ENCODE measurements around the gene HSD17B11. TPM values are rescaled to one million over a fixed set of nuclear protein-coding genes. Genes with fewer than 3 reads are reported as not detected.

HSD17B11 gene
- polyA plus RNA-seq, 3 donors, result 86.9 to 330 (median 272) TPM

DNA sequence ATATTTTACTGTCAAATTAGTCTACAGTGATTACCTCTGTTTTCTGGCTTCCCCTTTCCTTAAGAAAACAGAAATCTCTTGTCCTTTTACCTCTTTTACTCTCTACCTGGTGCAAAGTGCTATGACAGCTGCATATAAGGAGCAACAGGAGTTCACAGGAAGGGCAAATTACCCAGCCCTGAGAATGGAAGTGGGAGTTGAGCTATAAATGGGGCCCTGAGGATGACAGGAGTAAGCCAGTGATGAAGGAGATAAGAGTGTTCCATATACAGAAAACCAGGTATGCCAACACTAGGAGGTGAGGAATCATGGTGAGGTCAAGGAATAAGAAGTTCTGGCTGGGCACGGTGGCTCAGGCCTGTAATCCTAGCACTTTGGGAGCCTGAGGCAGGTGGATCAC is 63.9 kb downstream of the HSD17B11 start:
- no peak overlapping the region for H3K4me2 ChIP-seq (replicated peaks; ENCODE audit: extremely low read depth, low read length, poor library complexity, severe bottlenecking)
- no peak overlapping the region for H2AFZ ChIP-seq (ENCODE audit: insufficient read depth, low read depth, low read length, poor library complexity, severe bottlenecking)
- TF ChIP-seq, protein P1, sequence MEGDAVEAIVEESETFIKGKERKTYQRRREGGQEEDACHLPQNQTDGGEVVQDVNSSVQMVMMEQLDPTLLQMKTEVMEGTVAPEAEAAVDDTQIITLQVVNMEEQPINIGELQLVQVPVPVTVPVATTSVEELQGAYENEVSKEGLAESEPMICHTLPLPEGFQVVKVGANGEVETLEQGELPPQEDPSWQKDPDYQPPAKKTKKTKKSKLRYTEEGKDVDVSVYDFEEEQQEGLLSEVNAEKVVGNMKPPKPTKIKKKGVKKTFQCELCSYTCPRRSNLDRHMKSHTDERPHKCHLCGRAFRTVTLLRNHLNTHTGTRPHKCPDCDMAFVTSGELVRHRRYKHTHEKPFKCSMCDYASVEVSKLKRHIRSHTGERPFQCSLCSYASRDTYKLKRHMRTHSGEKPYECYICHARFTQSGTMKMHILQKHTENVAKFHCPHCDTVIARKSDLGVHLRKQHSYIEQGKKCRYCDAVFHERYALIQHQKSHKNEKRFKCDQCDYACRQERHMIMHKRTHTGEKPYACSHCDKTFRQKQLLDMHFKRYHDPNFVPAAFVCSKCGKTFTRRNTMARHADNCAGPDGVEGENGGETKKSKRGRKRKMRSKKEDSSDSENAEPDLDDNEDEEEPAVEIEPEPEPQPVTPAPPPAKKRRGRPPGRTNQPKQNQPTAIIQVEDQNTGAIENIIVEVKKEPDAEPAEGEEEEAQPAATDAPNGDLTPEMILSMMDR (IDR thresholded peaks at IDR 0.05), result no peak
- peaks cover 26 to 47% (median 38%) of the 10 kb centered on the region in 7 donors for H3K9me3 Mint-ChIP-seq
- no peaks in the 10 kb centered on the region for H4K20me1 ChIP-seq (ENCODE audit: insufficient read depth, low read length)
- H3K9ac ChIP-seq (ENCODE audit: insufficient read depth, low read length, poor library complexity, severe bottlenecking), result no peak overlapping the region
- H3K27ac Mint-ChIP-seq, result no peak overlapping the region
- intact Hi-C loops (cut with micrococcal nuclease), result no loop called here
- no peak overlapping the region for H3K4me3 ChIP-seq (replicated peaks in 1 of 3; ENCODE audit: low read depth in 2 of 3, low read length in 3 of 3)
- H3K4me1 ChIP-seq (ENCODE audit: control insufficient read depth in 1 of 2, insufficient read depth in 2 of 2, low read length in 2 of 2), result no peaks in the 10 kb centered on the region
- H3K4me1 Mint-ChIP-seq, result peaks cover 6% of the 10 kb centered on the region
- no peaks in the 10 kb centered on the region for H3K79me2 ChIP-seq (ENCODE audit: insufficient read depth, low read length)
- H3K9me3 ChIP-seq (replicated peaks in 1 of 2; ENCODE audit: control insufficient read depth in 1 of 2, insufficient read depth in 1 of 2, low read length in 2 of 2), result peaks cover 14 to 34% of the 10 kb centered on the region in 2 donors
- H3K36me3 ChIP-seq (replicated peaks in 1 of 2; ENCODE audit: control insufficient read depth in 1 of 2, insufficient read depth in 2 of 2, low read length in 2 of 2), result no peaks in the 10 kb centered on the region
- no peaks in the 10 kb centered on the region for H3K27me3 ChIP-seq (ENCODE audit: control insufficient read depth in 2 of 2, insufficient read depth in 2 of 2, low read length in 2 of 2)
- 100% methylated on average over 1 of the region's 1 CpG for WGBS (ENCODE audit: insufficient coverage)
- DNase-seq, result no peak
- H3K27ac ChIP-seq (ENCODE audit: low read depth in 1 of 2, low read length in 2 of 2), result no peak overlapping the region
- no peaks in the 10 kb centered on the region for H3K36me3 Mint-ChIP-seq
- H3K4me3 Mint-ChIP-seq, result no peak overlapping the region
- peaks cover 0 to 2% (median 0%) of the 10 kb centered on the region in 3 donors for H3K27me3 Mint-ChIP-seq (ENCODE audit: low read depth in 3 of 3)

DNA sequence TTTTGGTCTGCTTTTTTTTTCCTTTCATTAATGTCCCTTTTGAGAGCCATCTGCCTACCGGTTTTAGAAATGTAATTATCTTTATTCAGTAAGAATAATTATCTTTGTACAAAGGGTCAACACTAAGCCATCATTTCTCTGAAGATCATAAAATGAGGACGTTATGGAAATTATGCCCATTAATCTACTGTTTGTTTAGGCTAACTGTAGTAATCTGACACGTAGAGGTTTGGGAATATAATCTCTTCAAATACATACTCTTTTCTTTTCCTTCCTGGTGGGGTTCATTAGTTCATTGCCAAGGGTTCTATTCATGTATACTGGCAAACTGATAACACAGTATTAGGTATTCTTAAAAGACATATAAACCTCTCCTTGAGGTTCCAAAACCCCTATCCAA is 64.5 kb downstream of the HSD17B11 start:
- H3K4me3 Mint-ChIP-seq, result no peak overlapping the region
- no peaks in the 10 kb centered on the region for H3K36me3 ChIP-seq (replicated peaks in 1 of 2; ENCODE audit: control insufficient read depth in 1 of 2, insufficient read depth in 2 of 2, low read length in 2 of 2)
- no peak overlapping the region for H3K4me2 ChIP-seq (replicated peaks; ENCODE audit: extremely low read depth, low read length, poor library complexity, severe bottlenecking)
- TF ChIP-seq, protein P1 (IDR thresholded peaks at IDR 0.05), result no peak
- H3K79me2 ChIP-seq (ENCODE audit: insufficient read depth, low read length), result no peaks in the 10 kb centered on the region
- WGBS (ENCODE audit: insufficient coverage), result no CpG with 5 or more reads among the region's 3 CpGs
- H3K9ac ChIP-seq (ENCODE audit: insufficient read depth, low read length, poor library complexity, severe bottlenecking), result no peak overlapping the region
- no peak overlapping the region for H3K27ac Mint-ChIP-seq
- H3K4me1 ChIP-seq (ENCODE audit: control insufficient read depth in 1 of 2, insufficient read depth in 2 of 2, low read length in 2 of 2), result no peaks in the 10 kb centered on the region
- intact Hi-C loops (cut with micrococcal nuclease), result no loop called here
- no peaks in the 10 kb centered on the region for H3K36me3 Mint-ChIP-seq
- H3K4me3 ChIP-seq (replicated peaks in 1 of 3; ENCODE audit: low read depth in 2 of 3, low read length in 3 of 3), result no peak overlapping the region
- H3K4me1 Mint-ChIP-seq, result peaks cover 6% of the 10 kb centered on the region
- peaks cover 0 to 2% (median 0%) of the 10 kb centered on the region in 3 donors for H3K27me3 Mint-ChIP-seq (ENCODE audit: low read depth in 3 of 3)
- H3K9me3 Mint-ChIP-seq, result peaks cover 21 to 40% (median 32%) of the 10 kb centered on the region in 7 donors
- no peaks in the 10 kb centered on the region for H4K20me1 ChIP-seq (ENCODE audit: insufficient read depth, low read length)
- DNase-seq, result no peak
- H3K27me3 ChIP-seq (ENCODE audit: control insufficient read depth in 2 of 2, insufficient read depth in 2 of 2, low read length in 2 of 2), result no peaks in the 10 kb centered on the region
- H3K9me3 ChIP-seq (replicated peaks in 1 of 2; ENCODE audit: control insufficient read depth in 1 of 2, insufficient read depth in 1 of 2, low read length in 2 of 2), result peaks cover 12 to 27% of the 10 kb centered on the region in 2 donors
- no peak overlapping the region for H2AFZ ChIP-seq (ENCODE audit: insufficient read depth, low read depth, low read length, poor library complexity, severe bottlenecking)
- no peak overlapping the region for H3K27ac ChIP-seq (ENCODE audit: low read depth in 1 of 2, low read length in 2 of 2)

Data from CD14-positive monocyte (primary cell).